Trophoblast cell (in vitro differentiated cells and primary cell): Measurements from ENCODE around the gene SLC13A3.

Source experiments
- DNase-seq, 2 donors: peaks; one replicate each; pipeline ENCODE4 v3.0.0-alpha.2; 2016
- H2AFZ ChIP-seq: 2 replicates; pipeline ENCODE4 v1.6.1; 2013; ENCODE audit warnings: low read length, moderate library complexity, mild to moderate bottlenecking; ENCODE audit not compliant: insufficient read depth, poor library complexity
- H2AK5ac ChIP-seq: 2 replicates; pipeline ENCODE4 v1.6.1; 2013; ENCODE audit warnings: mild to moderate bottlenecking, low read length
- H2BK120ac ChIP-seq: 2 replicates; pipeline ENCODE4 v1.6.1; 2013; ENCODE audit warnings: low read length, mild to moderate bottlenecking, moderate library complexity; ENCODE audit not compliant: insufficient read depth, poor library complexity
- H2BK12ac ChIP-seq: 2 replicates; pipeline ENCODE4 v1.6.1; 2013; ENCODE audit warnings: mild to moderate bottlenecking, low read length, moderate library complexity
- H2BK5ac ChIP-seq: 2 replicates; pipeline ENCODE4 v1.6.1; 2013; ENCODE audit warnings: low read length, low read depth, moderate library complexity, mild to moderate bottlenecking; ENCODE audit not compliant: poor library complexity
- H3K14ac ChIP-seq: 2 replicates; pipeline ENCODE4 v1.6.1; 2013; ENCODE audit warnings: mild to moderate bottlenecking, low read length
- H3K18ac ChIP-seq: 2 replicates; pipeline ENCODE4 v1.6.1; 2013; ENCODE audit warnings: mild to moderate bottlenecking, low read length
- H3K23ac ChIP-seq: 2 replicates; pipeline ENCODE4 v1.6.1; 2013; ENCODE audit warnings: low read length
- H3K27ac ChIP-seq: 2 replicates; pipeline ENCODE4 v1.5.1; 2013; ENCODE audit warnings: low read depth, mild to moderate bottlenecking, inconsistent platforms, low read length, moderate library complexity
- H3K27me3 ChIP-seq: 2 replicates; pipeline ENCODE4 v1.6.1; 2013; ENCODE audit warnings: inconsistent platforms, mild to moderate bottlenecking, low read length, moderate library complexity; ENCODE audit not compliant: insufficient read depth
- H3K36me3 ChIP-seq, 2 experiments: 1 replicate in 1 of 2; 2 replicates in 1 of 2; pipeline ENCODE4 v1.6.1; 2013; ENCODE audit warnings: low read length in 2 of 2, mild to moderate bottlenecking in 2 of 2, moderate library complexity in 1 of 2; ENCODE audit not compliant: insufficient read depth in 2 of 2, control insufficient read depth in 1 of 2
- H3K4ac ChIP-seq: 2 replicates; pipeline ENCODE4 v1.6.1; 2013; ENCODE audit warnings: low read depth, mild to moderate bottlenecking, low read length, moderate library complexity
- H3K4me1 ChIP-seq, 2 experiments: 1 replicate in 1 of 2; 2 replicates in 1 of 2; pipeline ENCODE4 v1.6.1; 2013; ENCODE audit warnings: low read length in 2 of 2, mild to moderate bottlenecking in 2 of 2, moderate library complexity in 1 of 2; ENCODE audit not compliant: insufficient read depth in 2 of 2, control insufficient read depth in 1 of 2
- H3K4me2 ChIP-seq: 2 replicates; pipeline ENCODE4 v1.6.1; 2013; ENCODE audit warnings: inconsistent platforms, mild to moderate bottlenecking, low read length, moderate library complexity
- H3K4me3 ChIP-seq: 2 replicates; pipeline ENCODE4 v1.5.1; 2013; ENCODE audit warnings: mild to moderate bottlenecking, low read depth, low read length, inconsistent platforms
- H3K79me1 ChIP-seq: one replicate; pipeline ENCODE4 v1.6.1; 2013; ENCODE audit warnings: low read length
- H3K79me2 ChIP-seq: 2 replicates; pipeline ENCODE4 v1.6.1; 2013; ENCODE audit warnings: low read length, mild to moderate bottlenecking; ENCODE audit not compliant: control insufficient read depth, insufficient read depth, poor library complexity
- H3K9ac ChIP-seq: 2 replicates; pipeline ENCODE4 v1.6.1; 2013; ENCODE audit warnings: mild to moderate bottlenecking, low read length
- H3K9me3 ChIP-seq: 2 replicates; pipeline ENCODE4 v1.6.1; 2013; ENCODE audit warnings: low read depth, mild to moderate bottlenecking, control low read depth, inconsistent platforms, low read length; ENCODE audit not compliant: insufficient read depth
- H4K12ac ChIP-seq: 2 replicates; pipeline ENCODE4 v1.6.1; 2013; ENCODE audit warnings: low read depth, mild to moderate bottlenecking, low read length, moderate library complexity
- H4K8ac ChIP-seq: 2 replicates; pipeline ENCODE4 v1.6.1; 2013; ENCODE audit warnings: low read depth, mild to moderate bottlenecking, low read length, moderate library complexity
- H4K91ac ChIP-seq: one replicate; pipeline ENCODE4 v1.6.1; 2013; ENCODE audit warnings: low read depth, mild to moderate bottlenecking, low read length, moderate library complexity
- WGBS: extraction: QIAGEN DNeasy Blood & Tissue Kit; methylation state at CpG from one replicate; pipeline ENCODE4 v1.1.7; 2013; ENCODE audit warnings: missing lambda C conversion rate; ENCODE audit not compliant: insufficient read length, insufficient coverage; ENCODE audit errors: extremely low coverage; 5-methylcytosine and 5-hydroxymethylcytosine counted together

SLC13A3 gene

GRCh38 chr20:46666818-46667515 is 15.7 kb upstream of the SLC13A3 start:
- Histone ChIP-seq H3K27ac (no peak overlapping the region), H3K4me2 (no peak overlapping the region), H3K9ac (no peak overlapping the region), H3K4me1 (no peaks in the 10 kb centered on the region), H3K4ac (no peak overlapping the region), H3K23ac (no peak overlapping the region), H3K79me2 (no peaks in the 10 kb centered on the region), H3K36me3 (no peaks in the 10 kb centered on the region), H3K14ac (no peak overlapping the region), H4K12ac (no peak overlapping the region), H2AFZ (no peak overlapping the region), H3K18ac (no peak overlapping the region), H4K91ac (no peak overlapping the region), H3K4me3 (no peak overlapping the region), H2AK5ac (no peak overlapping the region), H2BK5ac (no peak overlapping the region), H3K9me3 (peaks cover 2% of the 10 kb centered on the region), H3K79me1 (no peaks in the 10 kb centered on the region), H2BK12ac (no peak overlapping the region), H4K8ac (no peak overlapping the region), H3K27me3 (no peaks in the 10 kb centered on the region), H2BK120ac (no peak overlapping the region)
- peak in 1 of 2 donors; percentile 58 for DNase-seq
- no CpG with 5 or more reads among the region's 6 CpGs for WGBS

- H3K36me3 ChIP-seq: no peaks in the 10 kb centered on the region
- no peaks in the 10 kb centered on the region for H3K79me2 ChIP-seq
- no peak overlapping the region for H3K23ac ChIP-seq
- H3K27ac ChIP-seq: no peak overlapping the region
- peaks cover 2% of the 10 kb centered on the region for H3K9me3 ChIP-seq
- no peak overlapping the region for H3K18ac ChIP-seq
- no peak overlapping the region for H2BK5ac ChIP-seq
- H3K4ac ChIP-seq: no peak overlapping the region
- WGBS: no CpG with 5 or more reads among the region's 3 CpGs
- H2BK120ac ChIP-seq: no peak overlapping the region
- no peak overlapping the region for H4K91ac ChIP-seq
- no peaks in the 10 kb centered on the region for H3K79me1 ChIP-seq
- H2BK12ac ChIP-seq: no peak overlapping the region
- H3K4me2 ChIP-seq: no peak overlapping the region
- no peaks in the 10 kb centered on the region for H3K4me1 ChIP-seq
- no peak overlapping the region for H4K8ac ChIP-seq
- no peak overlapping the region for H2AK5ac ChIP-seq
- no peak overlapping the region for H3K9ac ChIP-seq
- no peak overlapping the region for H2AFZ ChIP-seq
- no peak for DNase-seq
- H3K27me3 ChIP-seq: no peaks in the 10 kb centered on the region
- H3K4me3 ChIP-seq: no peak overlapping the region
- no peak overlapping the region for H4K12ac ChIP-seq
- H3K14ac ChIP-seq: no peak overlapping the region
Measured at GRCh38 chr20:46666306-46666705, 15.0 kb upstream of the SLC13A3 start.

GRCh38 chr20:46665602-46666001 is 14.3 kb upstream of the SLC13A3 start:
- Histone ChIP-seq H3K27me3 (no peaks in the 10 kb centered on the region), H3K9ac (no peak overlapping the region), H3K14ac (no peak overlapping the region), H3K4me3 (no peak overlapping the region), H3K79me2 (no peaks in the 10 kb centered on the region), H3K4me2 (no peak overlapping the region), H3K4ac (no peak overlapping the region), H2BK12ac (no peak overlapping the region), H3K4me1 (no peaks in the 10 kb centered on the region), H2AFZ (no peak overlapping the region), H4K8ac (no peak overlapping the region), H3K36me3 (no peaks in the 10 kb centered on the region), H3K9me3 (no peaks in the 10 kb centered on the region), H2BK5ac (no peak overlapping the region), H3K23ac (no peak overlapping the region), H2BK120ac (no peak overlapping the region), H3K79me1 (no peaks in the 10 kb centered on the region), H4K12ac (no peak overlapping the region), H3K18ac (no peak overlapping the region), H2AK5ac (no peak overlapping the region), H3K27ac (no peak overlapping the region), H4K91ac (no peak overlapping the region)
- WGBS: no CpG with 5 or more reads among the region's 3 CpGs
- peak; percentile 48 to 72 for DNase-seq

- Histone ChIP-seq H3K9me3 (no peaks in the 10 kb centered on the region), H3K36me3 (no peaks in the 10 kb centered on the region), H3K27ac (no peak overlapping the region), H2AK5ac (no peak overlapping the region), H3K23ac (no peak overlapping the region), H2AFZ (no peak overlapping the region), H3K18ac (no peak overlapping the region), H3K27me3 (no peaks in the 10 kb centered on the region), H3K4me1 (no peaks in the 10 kb centered on the region), H4K91ac (no peak overlapping the region), H3K14ac (no peak overlapping the region), H3K79me1 (no peaks in the 10 kb centered on the region), H3K4me2 (no peak overlapping the region), H3K4me3 (no peak overlapping the region), H3K79me2 (no peaks in the 10 kb centered on the region), H2BK120ac (no peak overlapping the region), H3K4ac (no peak overlapping the region), H3K9ac (no peak overlapping the region), H4K8ac (no peak overlapping the region), H4K12ac (no peak overlapping the region), H2BK12ac (no peak overlapping the region), H2BK5ac (no peak overlapping the region)
- no peak for DNase-seq
- no CpG with 5 or more reads among the region's 3 CpGs for WGBS
Measured at GRCh38 chr20:46663531-46663930, 12.3 kb upstream of the SLC13A3 start.
